Thyroid gland (tissue), 4 donors: ENCODE measurements around the gene GPN2.
"Not testable (repeated sequence)": the region's sequence is repeated elsewhere in the genome, so short reads cannot be mapped to it uniquely, and the experiment has no call there.

ENCODE experiments used
- CTCF ChIP-seq, 6 experiments: fragments of 200-600 bp in 3 of 6; fragments of 450-650 bp in 3 of 6; sonication (generic) in 3 of 6; IDR thresholded peaks; one replicate each; pipeline ENCODE4 v1.5.1; 2016 to 2019; ENCODE audit warnings: antibody characterized with exemption in 6 of 6, mild to moderate bottlenecking in 2 of 6, inconsistent platforms in 1 of 6, moderate library complexity in 1 of 6
- POLR2A ChIP-seq, 2 donors: fragments of 450-650 bp; IDR thresholded peaks; one replicate each; pipeline ENCODE4 v1.6.1; 2017; ENCODE audit warnings: antibody characterized with exemption in 2 of 2, mild to moderate bottlenecking in 2 of 2, moderate library complexity in 1 of 2

- TF ChIP-seq POLR2A, CTCF (IDR thresholded peaks at IDR 0.05): not testable (repeated sequence)
These were observed 17.0 kb downstream of the GPN2 start for GRCh38 chr1:26873097-26873496.
